ENCODE data around the gene GLT8D1. TPM values are rescaled to one million over a fixed set of nuclear protein-coding genes. Genes with fewer than 3 reads are reported as not detected.

The GLT8D1 gene
- total and polyA plus RNA-seq, 4 experiments from 2014 or later: 49.7 to 68.8 (median 55.5) TPM

DNA sequence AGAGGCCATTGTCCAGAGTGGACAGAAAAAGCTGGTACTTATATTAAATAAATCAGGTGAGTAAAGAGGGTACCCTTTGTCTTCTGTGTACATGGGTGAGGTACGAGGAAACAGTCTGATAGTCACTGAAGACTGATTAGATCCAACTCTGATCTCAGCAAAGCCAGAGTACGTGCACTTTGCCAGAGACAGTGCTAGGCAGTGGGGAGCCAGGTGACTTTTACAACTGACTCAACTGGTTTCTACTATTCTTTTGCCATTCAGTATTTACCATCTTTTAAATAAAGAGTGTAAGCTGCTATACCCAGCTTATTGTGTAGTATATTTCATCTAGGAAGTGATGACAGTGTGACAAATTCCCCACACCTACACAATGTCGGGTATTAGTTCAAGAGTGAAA lies 16.4 kb downstream of the GLT8D1 start:
- Histone ChIP-seq H3K4me1 (ENCODE audit: insufficient read depth, low read length) (peaks cover 29% of the 10 kb centered on the region), H3K27me3 (ENCODE audit: insufficient read depth, low read length) (no peaks in the 10 kb centered on the region), H3K4me3 (ENCODE audit: low read length in 2 of 2) (no peak overlapping the region), H3K27ac (ENCODE audit: low read depth, low read length) (peak overlapping the region; percentile 89), H3K36me3 (ENCODE audit: insufficient read depth, low read length) (peaks cover 64% of the 10 kb centered on the region), H3K9me3 (ENCODE audit: control insufficient read depth in 1 of 2, low read length in 2 of 2) (no peaks in the 10 kb centered on the region)
- intact Hi-C loops (cut with micrococcal nuclease): loop anchor here (5.0 to 10.0 kb wide), 2 partner anchors 152 to 234 kb away; partner anchors contain the start of genes NISCH, TNNC1 and UQCC5
- H3K27ac Mint-ChIP-seq: peak overlapping the region in 3 of 7 donors; percentile 35 to 95 (median 68)
- H3K36me3 Mint-ChIP-seq: peaks cover 50 to 78% of the 10 kb centered on the region in 2 donors
- H3K27me3 Mint-ChIP-seq: no peaks in the 10 kb centered on the region
- ChIA-PET POLR2A (ENCODE audit: partially characterized antibody) (interaction anchor here (4.3 kb wide), 1 partner anchor 17 kb away, joined by 24 read pairs; the partner anchor contains the start of genes GLT8D1 and SPCS1), CTCF (ENCODE audit: partially characterized antibody) (no interaction called here)
- no peak overlapping the region for H3K4me3 Mint-ChIP-seq
- DNase-seq: no peak
- peaks cover 17 to 41% (median 30%) of the 10 kb centered on the region in 4 donors for H3K4me1 Mint-ChIP-seq
- no peaks in the 10 kb centered on the region for H3K9me3 Mint-ChIP-seq

DNA sequence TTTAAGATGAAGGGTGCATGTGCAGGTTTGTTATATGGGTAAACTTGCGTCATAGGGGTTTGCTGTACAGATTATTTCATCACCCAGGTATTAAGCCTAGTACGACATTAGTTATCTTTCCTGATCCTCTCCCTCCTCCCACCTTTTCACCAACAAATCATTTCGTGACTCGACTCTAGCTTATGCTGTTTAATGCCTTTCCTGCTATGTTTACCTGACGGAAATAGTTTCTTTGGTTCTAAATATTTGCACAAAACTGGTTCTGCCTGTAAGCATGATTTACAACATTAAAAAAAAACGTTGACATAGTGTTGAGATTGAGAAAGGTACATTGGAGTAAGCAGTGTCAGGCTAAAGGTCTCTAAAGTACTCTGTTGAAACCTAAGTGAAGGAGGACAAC lies 17.3 kb downstream of the GLT8D1 start:
- intact Hi-C loops (cut with micrococcal nuclease): loop anchor here (5.0 to 10.0 kb wide), 2 partner anchors 151 to 233 kb away; partner anchors contain the start of genes NISCH, TNNC1 and UQCC5
- Mint-ChIP-seq H3K27ac (peak overlapping the region; percentile 8 to 95 (median 71)), H3K4me3 (peak overlapping the region in 2 of 8 donors; percentile 25 to 36), H3K36me3 (peaks cover 43 to 69% of the 10 kb centered on the region in 2 donors), H3K9me3 (no peaks in the 10 kb centered on the region), H3K4me1 (peaks cover 17 to 46% (median 31%) of the 10 kb centered on the region in 4 donors), H3K27me3 (no peaks in the 10 kb centered on the region)
- Histone ChIP-seq H3K27me3 (ENCODE audit: insufficient read depth, low read length) (no peaks in the 10 kb centered on the region), H3K9me3 (ENCODE audit: control insufficient read depth in 1 of 2, low read length in 2 of 2) (no peaks in the 10 kb centered on the region), H3K4me3 (ENCODE audit: low read length in 2 of 2) (no peak overlapping the region), H3K36me3 (ENCODE audit: insufficient read depth, low read length) (peaks cover 57% of the 10 kb centered on the region), H3K4me1 (ENCODE audit: insufficient read depth, low read length) (peaks cover 36% of the 10 kb centered on the region), H3K27ac (ENCODE audit: low read depth, low read length) (peak overlapping the region; percentile 89)
- ChIA-PET POLR2A (ENCODE audit: partially characterized antibody) (interaction anchor here (4.3 kb wide), 1 partner anchor 17 kb away, joined by 24 read pairs; the partner anchor contains the start of genes GLT8D1 and SPCS1), CTCF (ENCODE audit: partially characterized antibody) (no interaction called here)
- DNase-seq: no peak

DNA sequence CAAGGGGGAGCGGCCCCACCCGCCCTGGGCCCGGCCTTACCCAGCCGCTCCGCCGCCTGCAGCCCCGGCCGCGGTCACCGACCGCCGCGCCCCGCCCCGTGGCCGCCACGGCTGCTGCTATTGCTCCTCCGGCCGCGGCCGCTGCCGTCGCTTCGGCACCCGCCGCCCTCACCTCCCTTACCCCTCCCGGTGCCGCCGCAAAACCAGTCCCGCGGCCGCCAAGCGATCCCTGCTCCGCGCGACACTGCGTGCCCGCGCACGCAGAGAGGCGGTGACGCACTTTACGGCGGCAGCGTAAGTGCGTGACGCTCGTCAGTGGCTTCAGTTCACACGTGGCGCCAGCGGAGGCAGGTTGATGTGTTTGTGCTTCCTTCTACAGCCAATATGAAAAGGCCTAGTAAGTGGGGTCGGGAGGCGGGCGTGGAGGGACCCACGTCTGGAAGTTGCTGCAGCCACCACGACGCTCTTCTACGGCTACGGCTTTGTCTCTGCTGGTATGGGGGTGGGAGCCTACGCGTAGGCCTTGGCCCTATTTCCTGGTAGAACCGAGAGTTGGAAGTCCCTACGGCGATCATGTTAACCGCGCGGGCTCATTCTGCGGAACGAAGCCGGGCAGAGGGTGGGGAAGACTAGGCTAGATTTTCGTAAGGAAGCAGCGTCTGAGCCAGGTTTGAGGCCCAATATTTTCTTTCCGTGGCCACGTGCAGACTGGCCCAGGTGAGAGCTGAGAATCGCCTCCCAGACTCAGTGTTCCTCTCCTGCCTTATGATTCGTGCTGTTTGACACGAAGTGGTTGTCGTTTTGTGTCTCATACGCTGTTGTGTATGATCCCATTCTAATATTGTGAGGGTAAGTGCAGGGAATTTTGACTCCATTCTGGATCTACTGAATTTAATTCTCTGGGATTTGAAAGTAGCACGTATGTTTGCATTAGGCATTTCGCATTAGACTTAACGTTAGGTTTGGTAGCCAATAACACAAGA lies 19.6 kb downstream of the GLT8D1 start, which contains the start of the genes GNL3 and PBRM1:
TSS of gene GNL3 (plus strand) at position 324 of the 983 bp plus-strand sequence. CDS start at position 385, 61 bp downstream.
TSS of gene PBRM1 (minus strand) at position 205 of the 983 bp plus-strand sequence.
- Histone ChIP-seq H3K9me3 (ENCODE audit: control insufficient read depth in 1 of 2, low read length in 2 of 2) (no peaks in the 10 kb centered on the region), H3K4me1 (ENCODE audit: insufficient read depth, low read length) (peaks cover 50% of the 10 kb centered on the region), H3K36me3 (ENCODE audit: insufficient read depth, low read length) (peaks cover 37% of the 10 kb centered on the region), H3K27ac (ENCODE audit: low read depth, low read length) (peak within 1 kb of the TSS; percentile 89), H3K4me3 (ENCODE audit: low read length in 2 of 2) (peak within 1 kb of the TSS; percentile 79 to 96), H3K27me3 (ENCODE audit: insufficient read depth, low read length) (no peaks in the 10 kb centered on the region)
- ChIA-PET CTCF (ENCODE audit: partially characterized antibody) (no interaction called here), POLR2A (ENCODE audit: partially characterized antibody) (interaction anchor here (1.0 to 4.3 kb wide), 7 partner anchors 10 to 85 kb away, joined by 3 to 26 read pairs (median 6); partner anchors contain the start of genes GLT8D1, NEK4 and SPCS1)
- DNase-seq: peak; percentile 91 to 95 (median 93)
- Mint-ChIP-seq H3K4me1 (peaks cover 29 to 62% (median 46%) of the 10 kb centered on the region in 4 donors), H3K9me3 (no peaks in the 10 kb centered on the region), H3K27me3 (no peaks in the 10 kb centered on the region), H3K27ac (peak within 1 kb of the TSS; percentile 95 to 99 (median 99)), H3K4me3 (peak within 1 kb of the TSS; percentile 95 to 99 (median 98)), H3K36me3 (peaks cover 34 to 54% of the 10 kb centered on the region in 2 donors)
- intact Hi-C loops (cut with micrococcal nuclease): loop anchor here (1.0 to 10.0 kb wide), 5 partner anchors 20 to 361 kb away; partner anchors contain the start of genes NISCH, SFMBT1, SPCS1 and TNNC1

DNA sequence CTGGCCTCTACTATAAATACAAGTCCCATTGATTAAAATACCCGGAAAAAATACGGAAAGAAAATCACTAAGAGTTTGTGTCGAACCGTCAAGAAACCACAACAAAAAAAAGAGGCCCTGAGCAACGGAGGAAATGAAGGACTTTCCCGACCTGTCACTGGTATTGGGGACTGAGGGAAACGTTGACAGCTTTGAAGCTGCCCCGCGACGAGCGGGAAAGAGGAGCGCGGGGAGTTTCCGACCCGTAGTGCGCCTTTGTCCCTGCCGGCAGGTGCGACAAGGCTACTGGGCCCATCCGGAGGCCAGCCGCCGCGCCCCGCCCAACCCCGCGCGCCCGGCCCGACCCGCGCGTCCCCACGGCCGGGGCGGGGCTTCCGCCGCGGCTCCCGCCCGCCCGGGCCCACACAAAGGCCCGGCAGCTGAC lies 20.3 kb downstream of the GLT8D1 start:
- H3K4me3 ChIP-seq (ENCODE audit: low read length in 2 of 2): peak overlapping the region; percentile 48 to 96
- POLR2A ChIA-PET (ENCODE audit: partially characterized antibody): interaction anchor here (0.9 to 3.0 kb wide), 5 partner anchors 11 to 56 kb away, joined by 3 to 26 read pairs (median 6); partner anchors contain the start of genes GLT8D1 and SPCS1
- no peaks in the 10 kb centered on the region for H3K27me3 Mint-ChIP-seq
- peaks cover 32% of the 10 kb centered on the region for H3K36me3 ChIP-seq (ENCODE audit: insufficient read depth, low read length)
- peak overlapping the region; percentile 89 for H3K27ac ChIP-seq (ENCODE audit: low read depth, low read length)
- CTCF ChIA-PET (ENCODE audit: partially characterized antibody): no interaction called here
- peak; percentile 74 to 90 (median 77) for DNase-seq
- H3K27me3 ChIP-seq (ENCODE audit: insufficient read depth, low read length): no peaks in the 10 kb centered on the region
- peak overlapping the region; percentile 93 to 98 (median 95) for H3K27ac Mint-ChIP-seq
- H3K36me3 Mint-ChIP-seq: peaks cover 27 to 50% of the 10 kb centered on the region in 2 donors
- H3K4me1 Mint-ChIP-seq: peaks cover 32 to 61% (median 48%) of the 10 kb centered on the region in 4 donors
- intact Hi-C loops (cut with micrococcal nuclease): loop anchor here (1.0 to 10.0 kb wide), 5 partner anchors 21 to 362 kb away; partner anchors contain the start of genes NISCH, SFMBT1, SPCS1 and TNNC1
- H3K9me3 Mint-ChIP-seq: no peaks in the 10 kb centered on the region
- H3K4me1 ChIP-seq (ENCODE audit: insufficient read depth, low read length): peaks cover 50% of the 10 kb centered on the region
- H3K4me3 Mint-ChIP-seq: peak overlapping the region; percentile 73 to 97 (median 92)
- no peaks in the 10 kb centered on the region for H3K9me3 ChIP-seq (ENCODE audit: control insufficient read depth in 1 of 2, low read length in 2 of 2)

DNA sequence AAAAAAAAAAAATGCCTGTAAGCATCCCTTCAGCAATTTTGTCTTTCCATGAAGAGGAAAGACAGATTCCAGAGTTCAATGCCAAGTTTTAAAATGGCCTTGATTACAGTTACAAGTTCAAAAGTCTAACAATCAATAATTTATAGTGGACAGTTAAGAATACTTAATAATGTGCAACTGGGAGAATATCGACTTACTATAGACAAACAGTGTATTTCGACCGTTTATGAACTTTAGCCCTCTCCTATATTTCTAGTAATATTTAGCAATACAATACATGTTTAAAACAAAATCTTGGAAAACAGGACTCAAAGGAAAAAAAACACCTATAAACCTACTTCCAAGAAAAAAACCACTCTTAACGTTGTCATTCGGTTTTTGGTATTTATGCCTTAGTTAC lies 21.4 kb downstream of the GLT8D1 start:
- Histone ChIP-seq H3K4me1 (ENCODE audit: insufficient read depth, low read length) (peaks cover 50% of the 10 kb centered on the region), H3K4me3 (ENCODE audit: low read length in 2 of 2) (no peak overlapping the region), H3K9me3 (ENCODE audit: control insufficient read depth in 1 of 2, low read length in 2 of 2) (no peaks in the 10 kb centered on the region), H3K36me3 (ENCODE audit: insufficient read depth, low read length) (peaks cover 33% of the 10 kb centered on the region), H3K27me3 (ENCODE audit: insufficient read depth, low read length) (no peaks in the 10 kb centered on the region), H3K27ac (ENCODE audit: low read depth, low read length) (peak overlapping the region; percentile 89)
- ChIA-PET CTCF (ENCODE audit: partially characterized antibody) (no interaction called here), POLR2A (ENCODE audit: partially characterized antibody) (interaction anchor here (0.9 to 3.0 kb wide), 3 partner anchors 19 to 57 kb away, joined by 3 to 26 read pairs (median 9); partner anchors contain the start of genes GLT8D1 and SPCS1)
- no peaks in the 10 kb centered on the region for H3K27me3 Mint-ChIP-seq
- peaks cover 36 to 68% (median 54%) of the 10 kb centered on the region in 4 donors for H3K4me1 Mint-ChIP-seq
- H3K36me3 Mint-ChIP-seq: peaks cover 21 to 50% of the 10 kb centered on the region in 2 donors
- intact Hi-C loops (cut with micrococcal nuclease): loop anchor here (2.0 to 10.0 kb wide), 2 partner anchors 229 to 363 kb away; partner anchors contain the start of genes NISCH, SFMBT1 and TNNC1
- no peak for DNase-seq
- H3K4me3 Mint-ChIP-seq: peak overlapping the region; percentile 73 to 97 (median 92)
- H3K27ac Mint-ChIP-seq: peak overlapping the region in 6 of 7 donors; percentile 41 to 98 (median 92)
- H3K9me3 Mint-ChIP-seq: peaks cover 0 to 2% (median 0%) of the 10 kb centered on the region in 8 donors

DNA sequence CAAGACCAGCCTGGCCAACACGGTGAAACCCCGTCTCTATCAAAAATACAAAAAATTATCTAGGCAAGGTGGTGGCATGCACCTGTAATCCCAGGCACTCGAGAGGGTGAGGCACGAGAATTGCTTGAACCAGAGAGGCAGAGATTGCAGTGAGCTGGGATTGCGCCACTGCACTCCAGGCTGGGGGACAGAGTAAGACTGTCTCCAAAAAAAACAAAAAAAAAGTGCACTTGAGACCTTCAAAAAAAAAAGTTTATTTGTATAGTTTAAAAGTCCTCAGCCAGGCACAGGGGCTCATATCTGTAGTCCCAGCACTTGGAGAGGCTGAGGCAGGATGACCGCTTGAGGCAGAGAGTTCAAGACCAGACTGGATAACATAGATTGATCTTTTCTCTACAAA lies 22.0 kb downstream of the GLT8D1 start:
- ChIA-PET CTCF (ENCODE audit: partially characterized antibody) (no interaction called here), POLR2A (ENCODE audit: partially characterized antibody) (no interaction called here)
- peaks cover 0 to 2% (median 0%) of the 10 kb centered on the region in 8 donors for H3K9me3 Mint-ChIP-seq
- H3K36me3 Mint-ChIP-seq: peaks cover 21 to 50% of the 10 kb centered on the region in 2 donors
- intact Hi-C loops (cut with micrococcal nuclease): loop anchor here (2.0 to 10.0 kb wide), 2 partner anchors 229 to 363 kb away; partner anchors contain the start of genes NISCH, SFMBT1 and TNNC1
- Histone ChIP-seq H3K9me3 (ENCODE audit: control insufficient read depth in 1 of 2, low read length in 2 of 2) (no peaks in the 10 kb centered on the region), H3K27ac (ENCODE audit: low read depth, low read length) (no peak overlapping the region), H3K27me3 (ENCODE audit: insufficient read depth, low read length) (no peaks in the 10 kb centered on the region), H3K4me3 (ENCODE audit: low read length in 2 of 2) (no peak overlapping the region), H3K4me1 (ENCODE audit: insufficient read depth, low read length) (peaks cover 50% of the 10 kb centered on the region), H3K36me3 (ENCODE audit: insufficient read depth, low read length) (peaks cover 33% of the 10 kb centered on the region)
- peak overlapping the region in 4 of 8 donors; percentile 31 to 58 (median 38) for H3K4me3 Mint-ChIP-seq
- peak overlapping the region in 3 of 7 donors; percentile 60 to 95 (median 73) for H3K27ac Mint-ChIP-seq
- no peak for DNase-seq
- no peaks in the 10 kb centered on the region for H3K27me3 Mint-ChIP-seq
- peaks cover 40 to 71% (median 54%) of the 10 kb centered on the region in 4 donors for H3K4me1 Mint-ChIP-seq
